ENCODE measurements around the gene BATF.

- TF ChIP-seq CTCF (IDR thresholded peaks at IDR 0.05; ENCODE audit: poor library complexity, severe bottlenecking) (no peak), EZH2 (IDR thresholded peaks at IDR 0.05; ENCODE audit: borderline replicate concordance, insufficient read depth, low read length, poor library complexity, severe bottlenecking) (no peak), POLR2AphosphoS5 (IDR thresholded peaks at IDR 0.05) (no peak), RAD21 (conservative IDR thresholded peaks at IDR 0.05) (no peak), REST (IDR thresholded peaks at IDR 0.05; ENCODE audit: borderline replicate concordance) (no peak), SMC3 (conservative IDR thresholded peaks at IDR 0.05; ENCODE audit: poor library complexity) (no peak)
These were observed 9.5 kb downstream of the BATF start for GRCh38 chr14:75531660-75532317.
